CD14-positive monocyte (primary cell): ENCODE measurements around the gene RNASE13. TPM values are rescaled to one million over a fixed set of nuclear protein-coding genes. Genes with fewer than 3 reads are reported as not detected.

Experiments used
- DNase-seq, 3 donors: peaks; one replicate each; pipeline ENCODE4 v3.0.0-alpha.2; 2011 to 2022
- H2AFZ ChIP-seq: 2 replicates; pipeline ENCODE4 v1.6.0; 2012; ENCODE audit warnings: mild to moderate bottlenecking, low read depth, low read length, inconsistent platforms; ENCODE audit not compliant: insufficient read depth, poor library complexity, severe bottlenecking
- H3K27ac ChIP-seq, 2 donors: 1 replicate in 1 of 2; 2 replicates in 1 of 2; pipeline ENCODE4 v1.5.1; 2012 to 2013; ENCODE audit warnings: low read length in 2 of 2, control low read depth in 1 of 2, inconsistent platforms in 1 of 2, low read depth in 1 of 2, mild to moderate bottlenecking in 1 of 2
- H3K27me3 ChIP-seq, 2 donors: one replicate each; pipeline versions ENCODE4 v1.6.0 to v1.6.1; 2011 to 2013; ENCODE audit warnings: low read length in 2 of 2; ENCODE audit not compliant: control insufficient read depth in 2 of 2, insufficient read depth in 2 of 2
- H3K36me3 ChIP-seq, 2 donors: replicated peaks in 1 of 2; 1 replicate in 1 of 2; 2 replicates in 1 of 2; pipeline versions ENCODE4 v1.5.1 to v1.6.1; 2012 to 2013; ENCODE audit warnings: low read length in 2 of 2, control low read depth in 1 of 2, inconsistent platforms in 1 of 2, mild to moderate bottlenecking in 1 of 2; ENCODE audit not compliant: insufficient read depth in 2 of 2, control insufficient read depth in 1 of 2
- H3K4me1 ChIP-seq, 2 donors: 1 replicate in 1 of 2; 2 replicates in 1 of 2; pipeline versions ENCODE4 v1.5.1 to v1.6.1; 2012 to 2013; ENCODE audit warnings: low read length in 2 of 2, control low read depth in 1 of 2, inconsistent platforms in 1 of 2, mild to moderate bottlenecking in 1 of 2, moderate library complexity in 1 of 2; ENCODE audit not compliant: insufficient read depth in 2 of 2, control insufficient read depth in 1 of 2
- H3K4me2 ChIP-seq: replicated peaks from 2 replicates; pipeline ENCODE3; 2012; ENCODE audit warnings: low read length, moderate library complexity, mild to moderate bottlenecking; ENCODE audit not compliant: poor library complexity, severe bottlenecking; ENCODE audit errors: extremely low read depth
- H3K4me3 ChIP-seq, 3 experiments: fragments of 200-600 bp in 1 of 3; sonication (generic) in 1 of 3; replicated peaks in 1 of 3; 1 replicate in 2 of 3; 2 replicates in 1 of 3; pipeline ENCODE4 v1.5.1; 2011 to 2013; ENCODE audit warnings: low read length in 3 of 3, mild to moderate bottlenecking in 3 of 3, control low read depth in 2 of 3, low read depth in 2 of 3, inconsistent platforms in 1 of 3, moderate library complexity in 1 of 3
- H3K79me2 ChIP-seq: 2 replicates; pipeline ENCODE4 v1.6.0; 2012; ENCODE audit warnings: mild to moderate bottlenecking, control low read depth, inconsistent platforms, low read length, moderate library complexity; ENCODE audit not compliant: insufficient read depth
- H3K9ac ChIP-seq: 2 replicates; pipeline ENCODE4 v1.6.0; 2017; ENCODE audit warnings: low read length, mild to moderate bottlenecking; ENCODE audit not compliant: insufficient read depth, poor library complexity, severe bottlenecking
- H3K9me3 ChIP-seq, 2 donors: replicated peaks in 1 of 2; 1 replicate in 1 of 2; 2 replicates in 1 of 2; pipeline versions ENCODE4 v1.5.1 to v1.6.1; 2012 to 2013; ENCODE audit warnings: low read length in 2 of 2, control low read depth in 1 of 2; ENCODE audit not compliant: control insufficient read depth in 1 of 2, insufficient read depth in 1 of 2
- H4K20me1 ChIP-seq: 2 replicates; pipeline ENCODE4 v1.6.0; 2012; ENCODE audit warnings: mild to moderate bottlenecking, low read length, control low read depth, moderate library complexity; ENCODE audit not compliant: insufficient read depth
- H3K27ac Mint-ChIP-seq, 7 donors: one replicate each; pipeline ENCODE4 v1.8.0; 2020; ENCODE audit warnings: mild to moderate bottlenecking in 7 of 7, mixed read lengths in 7 of 7, moderate library complexity in 6 of 7, inconsistent platforms in 2 of 7
- H3K27me3 Mint-ChIP-seq, 3 donors: one replicate each; pipeline ENCODE4 v1.8.0; 2021 to 2022; ENCODE audit warnings: low read depth in 3 of 3, mild to moderate bottlenecking in 3 of 3, mixed read lengths in 3 of 3, moderate library complexity in 3 of 3, inconsistent platforms in 1 of 3
- H3K36me3 Mint-ChIP-seq, 2 donors: one replicate each; pipeline ENCODE4 v1.8.0; 2020; ENCODE audit warnings: mixed read lengths in 2 of 2, inconsistent platforms in 1 of 2, mild to moderate bottlenecking in 1 of 2
- H3K4me1 Mint-ChIP-seq: one replicate; pipeline ENCODE4 v1.8.0; 2020; ENCODE audit warnings: mild to moderate bottlenecking, mixed read lengths
- H3K4me3 Mint-ChIP-seq, 2 donors: one replicate each; pipeline ENCODE4 v1.8.0; 2020; ENCODE audit warnings: mild to moderate bottlenecking in 2 of 2, mixed read lengths in 2 of 2, moderate library complexity in 1 of 2
- H3K9me3 Mint-ChIP-seq, 7 donors: one replicate each; pipeline ENCODE4 v1.8.0; 2020 to 2022; ENCODE audit warnings: mixed read lengths in 7 of 7, mild to moderate bottlenecking in 6 of 7, moderate library complexity in 6 of 7, inconsistent platforms in 2 of 7
- WGBS: methylation state at CpG from one replicate; pipeline ENCODE4 v1.1.5; 2013; ENCODE audit warnings: missing lambda C conversion rate; ENCODE audit not compliant: insufficient coverage; 5-methylcytosine and 5-hydroxymethylcytosine counted together
- intact Hi-C, 2 donors: fragments of 100-400 bp; cut with micrococcal nuclease; formaldehyde crosslinking; loops; one replicate each; pipeline versions ENCODE4 v1.15.0 to v1.15.1; 2023
- polyA plus RNA-seq, 3 donors: library from polyadenylated mRNA; depleted of rRNA in 1 of 3; unstranded in 2 of 3; stranded (reverse) in 1 of 3; fragments of 300-500 nt in 2 of 3; fragments of >200 nt in 1 of 3; fragmentation: Illumina TruSeq in 2 of 3; gene quantifications; 1 replicate in 2 of 3; 2 replicates in 1 of 3; pipeline ENCODE4 v1.2.3, GENCODE V29; 2012 to 2021
- TF ChIP-seq, protein P1 (sequence below): fragments of 200-600 bp; IDR thresholded peaks from one replicate; pipeline ENCODE4 v1.8.0; 2022; ENCODE audit warnings: antibody characterized with exemption, mild to moderate bottlenecking

The RNASE13 gene
- polyA plus RNA-seq, 3 donors = 0.39 TPM; not detected in 2

DNA sequence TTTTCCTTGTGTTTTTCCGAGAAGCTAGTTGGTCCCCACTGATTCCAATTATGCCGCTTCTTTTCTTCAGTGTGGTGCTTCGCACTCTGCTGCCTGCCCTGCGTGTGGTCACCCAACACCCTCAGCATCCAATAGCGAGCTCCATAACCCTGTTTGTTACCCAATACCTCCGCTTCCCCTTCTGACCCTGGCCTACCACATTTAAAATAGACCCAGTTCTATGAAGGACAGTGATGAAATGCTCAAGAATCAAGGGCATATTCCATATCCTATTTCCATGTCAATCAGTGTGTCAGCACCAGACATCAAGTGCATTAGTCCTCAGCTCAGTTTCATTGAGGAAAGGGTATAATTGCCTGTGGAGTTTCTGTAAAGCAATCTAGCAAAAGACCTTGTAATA, 19.3 kb downstream of the RNASE13 start:
- H3K9me3 Mint-ChIP-seq = peaks cover 0 to 1% (median 0%) of the 10 kb centered on the region in 7 donors
- WGBS = 34% methylated on average over 4 of the region's 6 CpGs
- peak overlapping the region in 6 of 7 donors; percentile 25 to 89 (median 60) for H3K27ac Mint-ChIP-seq
- intact Hi-C loops = loop anchor here (2.0 to 10.0 kb wide), 4 partner anchors 42 to 92 kb away; partner anchors contain the start of gene RNASE8 (in 1 of the 2)
- Histone ChIP-seq H3K9me3 (no peaks in the 10 kb centered on the region), H3K36me3 (no peaks in the 10 kb centered on the region), H3K27ac (peak overlapping the region in 1 of 2 donors; percentile 10), H3K4me3 (no peak overlapping the region), H3K4me1 (peaks cover 48 to 52% of the 10 kb centered on the region in 2 donors), H3K9ac (no peak overlapping the region), H2AFZ (no peak overlapping the region), H3K4me2 (no peak overlapping the region), H3K27me3 (peaks cover 0 to 5% of the 10 kb centered on the region in 2 donors), H3K79me2 (no peaks in the 10 kb centered on the region), H4K20me1 (no peaks in the 10 kb centered on the region)
- TF ChIP-seq, protein P1, sequence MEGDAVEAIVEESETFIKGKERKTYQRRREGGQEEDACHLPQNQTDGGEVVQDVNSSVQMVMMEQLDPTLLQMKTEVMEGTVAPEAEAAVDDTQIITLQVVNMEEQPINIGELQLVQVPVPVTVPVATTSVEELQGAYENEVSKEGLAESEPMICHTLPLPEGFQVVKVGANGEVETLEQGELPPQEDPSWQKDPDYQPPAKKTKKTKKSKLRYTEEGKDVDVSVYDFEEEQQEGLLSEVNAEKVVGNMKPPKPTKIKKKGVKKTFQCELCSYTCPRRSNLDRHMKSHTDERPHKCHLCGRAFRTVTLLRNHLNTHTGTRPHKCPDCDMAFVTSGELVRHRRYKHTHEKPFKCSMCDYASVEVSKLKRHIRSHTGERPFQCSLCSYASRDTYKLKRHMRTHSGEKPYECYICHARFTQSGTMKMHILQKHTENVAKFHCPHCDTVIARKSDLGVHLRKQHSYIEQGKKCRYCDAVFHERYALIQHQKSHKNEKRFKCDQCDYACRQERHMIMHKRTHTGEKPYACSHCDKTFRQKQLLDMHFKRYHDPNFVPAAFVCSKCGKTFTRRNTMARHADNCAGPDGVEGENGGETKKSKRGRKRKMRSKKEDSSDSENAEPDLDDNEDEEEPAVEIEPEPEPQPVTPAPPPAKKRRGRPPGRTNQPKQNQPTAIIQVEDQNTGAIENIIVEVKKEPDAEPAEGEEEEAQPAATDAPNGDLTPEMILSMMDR = no peak
- no peaks in the 10 kb centered on the region for H3K36me3 Mint-ChIP-seq
- DNase-seq = peak; percentile 56 to 72 (median 67)
- H3K4me3 Mint-ChIP-seq = no peak overlapping the region
- H3K4me1 Mint-ChIP-seq = peaks cover 49% of the 10 kb centered on the region
- peaks cover 14 to 19% (median 18%) of the 10 kb centered on the region in 3 donors for H3K27me3 Mint-ChIP-seq

DNA sequence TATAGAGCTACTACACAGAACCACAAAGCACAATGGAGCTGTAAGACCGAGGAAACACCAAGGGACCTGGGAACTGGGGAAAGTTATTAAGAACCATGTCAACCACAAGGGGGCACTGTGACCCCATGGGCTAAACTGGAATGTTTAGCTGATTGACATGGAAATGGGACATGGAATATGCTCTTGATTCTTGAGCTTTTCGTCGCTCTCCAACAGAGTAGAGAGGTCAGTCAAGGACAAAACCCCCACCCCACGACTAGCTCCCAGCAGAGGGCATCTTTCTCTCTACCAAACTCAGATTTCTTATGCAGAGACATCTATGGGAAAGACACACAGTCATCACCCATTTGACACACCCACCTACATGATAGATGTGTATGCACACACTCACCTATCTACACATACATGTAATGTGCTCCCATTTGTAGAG, 19.8 kb downstream of the RNASE13 start:
- Histone ChIP-seq H2AFZ (no peak overlapping the region), H3K27me3 (peaks cover 0 to 5% of the 10 kb centered on the region in 2 donors), H3K4me2 (no peak overlapping the region), H3K9me3 (no peaks in the 10 kb centered on the region), H4K20me1 (no peaks in the 10 kb centered on the region), H3K9ac (no peak overlapping the region), H3K79me2 (no peaks in the 10 kb centered on the region), H3K36me3 (no peaks in the 10 kb centered on the region), H3K4me3 (no peak overlapping the region), H3K27ac (no peak overlapping the region), H3K4me1 (peaks cover 48 to 52% of the 10 kb centered on the region in 2 donors)
- no peak overlapping the region for H3K4me3 Mint-ChIP-seq
- no peaks in the 10 kb centered on the region for H3K36me3 Mint-ChIP-seq
- 4% methylated on average over 4 of the region's 4 CpGs for WGBS
- H3K27me3 Mint-ChIP-seq = peaks cover 14 to 19% (median 18%) of the 10 kb centered on the region in 3 donors
- intact Hi-C loops = loop anchor here (2.0 to 10.0 kb wide), 5 partner anchors 43 to 93 kb away; partner anchors contain the start of gene RNASE8 (in 1 of the 2)
- H3K27ac Mint-ChIP-seq = peak overlapping the region in 4 of 7 donors; percentile 43 to 89 (median 62)
- H3K4me1 Mint-ChIP-seq = peaks cover 49% of the 10 kb centered on the region
- TF ChIP-seq, protein P1 = peak; percentile 92
- H3K9me3 Mint-ChIP-seq = peaks cover 0 to 1% (median 0%) of the 10 kb centered on the region in 7 donors
- DNase-seq = peak; percentile 71 to 85 (median 77)
